Gastroesophageal sphincter (tissue), 4 donors: ENCODE measurements around the gene CDK14. TPM values are rescaled to one million over a fixed set of nuclear protein-coding genes. Genes with fewer than 3 reads are reported as not detected.

ENCODE experiments used
- ATAC-seq: fragments of 150-250 bp; one replicate; pipeline ENCODE4 v1.9.1; 2016; ENCODE audit warnings: mild to moderate bottlenecking, moderate library complexity
- H3K27ac ChIP-seq, 4 donors: fragments of 200-600 bp; sonication (generic) in 3 of 4; 1 replicate in 3 of 4; 2 replicates in 1 of 4; pipeline ENCODE4 v1.5.1; 2016 to 2019
- H3K27me3 ChIP-seq: fragments of 200-600 bp; sonication (generic); one replicate; pipeline ENCODE4 v1.5.1; 2019
- H3K36me3 ChIP-seq, 2 donors: fragments of 200-600 bp; sonication (generic); one replicate each; pipeline ENCODE4 v1.5.1; 2019; ENCODE audit warnings: control low read depth in 1 of 2
- H3K4me1 ChIP-seq, 3 donors: fragments of 200-600 bp; sonication (generic); 1 replicate in 2 of 3; 2 replicates in 1 of 3; pipeline ENCODE4 v1.5.1; 2016 to 2019; ENCODE audit warnings: control low read depth in 2 of 3
- H3K4me3 ChIP-seq, 2 donors: fragments of 200-600 bp; sonication (generic); one replicate each; pipeline ENCODE4 v1.5.1; 2019; ENCODE audit warnings: mild to moderate bottlenecking in 1 of 2, moderate library complexity in 1 of 2
- H3K9me3 ChIP-seq, 3 donors: fragments of 200-600 bp; sonication (generic); one replicate each; pipeline ENCODE4 v1.5.1; 2017 to 2019; ENCODE audit warnings: control low read depth in 2 of 3
- CTCF ChIP-seq, 4 experiments: fragments of 200-600 bp in 2 of 4; fragments of 450-650 bp in 2 of 4; sonication (generic) in 1 of 4; IDR thresholded peaks; one replicate each; pipeline ENCODE4 v1.5.1; 2017 to 2019; ENCODE audit warnings: antibody characterized with exemption in 4 of 4, mild to moderate bottlenecking in 2 of 4, moderate library complexity in 2 of 4
- EP300 ChIP-seq: sonication (generic); formaldehyde crosslinking; IDR thresholded peaks from one replicate; pipeline ENCODE4 v1.6.1; 2017; ENCODE audit warnings: antibody characterized with exemption, mild to moderate bottlenecking
- POLR2A ChIP-seq, 2 donors: fragments of 450-650 bp; IDR thresholded peaks; one replicate each; pipeline ENCODE4 v1.6.1; 2017; ENCODE audit warnings: antibody characterized with exemption in 2 of 2, mild to moderate bottlenecking in 2 of 2, moderate library complexity in 1 of 2
- POLR2AphosphoS5 ChIP-seq: sonication (generic); formaldehyde crosslinking; IDR thresholded peaks from one replicate; pipeline ENCODE4 v1.6.1; 2017; ENCODE audit warnings: antibody characterized with exemption
- WGBS, 2 donors: methylation state at CpG; one replicate each; pipeline ENCODE4 v1.1.5; 2018; ENCODE audit warnings: low coverage in 1 of 2; 5-methylcytosine and 5-hydroxymethylcytosine counted together
- total RNA-seq, 4 donors: library from RNA; depleted of rRNA; stranded (reverse); fragments of >200 nt; gene quantifications; one replicate each; pipeline ENCODE4 v1.1.0, GENCODE V29; 2016

Gene CDK14
- total RNA-seq, 4 donors from 2014 or later: 14.8 to 28.7 (median 18.4) TPM

- no peak overlapping the region for H3K4me3 ChIP-seq
- WGBS, 2 donors: 88 to 91% methylated on average over 1 to 2 of the region's 2 CpGs
- no peak overlapping the region for H3K27ac ChIP-seq
- no peaks in the 10 kb centered on the region for H3K36me3 ChIP-seq
- TF ChIP-seq CTCF (IDR thresholded peaks at IDR 0.05) (no peak), POLR2AphosphoS5 (no peak), POLR2A (IDR thresholded peaks at IDR 0.05) (no peak), EP300 (no peak)
- peaks cover 0 to 2% (median 0%) of the 10 kb centered on the region in 3 donors for H3K4me1 ChIP-seq
- H3K27me3 ChIP-seq: no peaks in the 10 kb centered on the region
- no peak for ATAC-seq
- H3K9me3 ChIP-seq: peaks cover 0 to 18% (median 0%) of the 10 kb centered on the region in 3 donors
These were observed 238.7 kb downstream of the CDK14 start for GRCh38 chr7:90834771-90835170.

DNA sequence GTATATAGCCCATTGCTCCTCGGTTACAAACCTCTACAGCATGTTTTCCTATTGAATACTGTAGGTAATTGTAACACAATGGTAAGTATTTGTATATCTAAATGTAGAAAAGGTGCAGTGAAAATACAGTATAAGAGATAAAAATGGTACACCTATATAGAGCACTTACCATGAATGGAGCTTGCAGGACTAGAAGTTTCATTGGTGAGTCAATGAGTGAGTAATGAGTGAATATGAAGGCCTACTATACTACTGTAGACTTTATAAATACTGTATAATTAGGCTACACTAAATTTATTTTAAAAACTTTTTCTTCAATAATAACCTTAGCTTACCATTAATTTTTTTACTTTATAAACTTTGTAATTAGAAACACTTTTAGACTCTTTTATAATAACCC lies 239.7 kb downstream of the CDK14 start:
- peaks cover 0 to 12% (median 0%) of the 10 kb centered on the region in 3 donors for H3K9me3 ChIP-seq
- ATAC-seq: no peak
- H3K36me3 ChIP-seq: no peaks in the 10 kb centered on the region
- H3K4me3 ChIP-seq: no peak overlapping the region
- WGBS, 2 donors: 86 to 94% methylated on average over 1 of the region's 1 CpG
- H3K4me1 ChIP-seq: peaks cover 0 to 5% (median 0%) of the 10 kb centered on the region in 3 donors
- H3K27ac ChIP-seq: no peak overlapping the region
- TF ChIP-seq POLR2A (IDR thresholded peaks at IDR 0.05): no peak
- TF ChIP-seq EP300: no peak
- TF ChIP-seq POLR2AphosphoS5: no peak
- no peak for TF ChIP-seq CTCF (IDR thresholded peaks at IDR 0.05)
- no peaks in the 10 kb centered on the region for H3K27me3 ChIP-seq

DNA sequence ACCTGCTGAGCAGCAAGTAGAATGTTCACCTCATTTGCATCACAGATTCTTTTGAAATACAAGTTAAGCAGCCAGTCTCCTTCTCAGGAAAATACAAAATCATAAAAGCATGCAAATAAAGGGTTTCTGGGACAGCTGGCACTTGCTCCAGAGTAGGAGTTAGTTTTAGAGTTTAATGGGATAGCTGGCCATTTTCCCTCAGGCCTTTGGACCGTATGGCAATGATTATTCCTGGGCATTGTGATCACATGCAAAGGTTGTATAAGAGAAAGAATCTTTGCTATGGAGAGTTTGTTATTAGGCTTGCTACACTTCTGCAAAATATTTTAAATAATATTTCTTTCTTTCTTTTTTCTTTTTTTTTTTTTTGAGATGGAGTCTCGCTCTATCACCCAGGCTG lies 240.8 kb downstream of the CDK14 start:
- WGBS, 2 donors: 30 to 92% methylated on average over 1 to 2 of the region's 2 CpGs
- no peak overlapping the region for H3K27ac ChIP-seq
- no peak overlapping the region for H3K4me3 ChIP-seq
- ATAC-seq: no peak
- TF ChIP-seq EP300: no peak
- TF ChIP-seq POLR2AphosphoS5: no peak
- TF ChIP-seq CTCF (IDR thresholded peaks at IDR 0.05): no peak
- TF ChIP-seq POLR2A (IDR thresholded peaks at IDR 0.05): no peak
- no peaks in the 10 kb centered on the region for H3K36me3 ChIP-seq
- peaks cover 0 to 12% (median 0%) of the 10 kb centered on the region in 3 donors for H3K9me3 ChIP-seq
- H3K27me3 ChIP-seq: no peaks in the 10 kb centered on the region
- H3K4me1 ChIP-seq: peaks cover 0 to 12% (median 0%) of the 10 kb centered on the region in 3 donors

GRCh38 chr7:90838799-90839198 lies 242.7 kb downstream of the CDK14 start:
- ATAC-seq: no peak
- no peak for TF ChIP-seq EP300
- TF ChIP-seq POLR2AphosphoS5: no peak
- TF ChIP-seq CTCF (IDR thresholded peaks at IDR 0.05): no peak
- TF ChIP-seq POLR2A (IDR thresholded peaks at IDR 0.05): no peak
- no peak overlapping the region for H3K4me3 ChIP-seq

DNA sequence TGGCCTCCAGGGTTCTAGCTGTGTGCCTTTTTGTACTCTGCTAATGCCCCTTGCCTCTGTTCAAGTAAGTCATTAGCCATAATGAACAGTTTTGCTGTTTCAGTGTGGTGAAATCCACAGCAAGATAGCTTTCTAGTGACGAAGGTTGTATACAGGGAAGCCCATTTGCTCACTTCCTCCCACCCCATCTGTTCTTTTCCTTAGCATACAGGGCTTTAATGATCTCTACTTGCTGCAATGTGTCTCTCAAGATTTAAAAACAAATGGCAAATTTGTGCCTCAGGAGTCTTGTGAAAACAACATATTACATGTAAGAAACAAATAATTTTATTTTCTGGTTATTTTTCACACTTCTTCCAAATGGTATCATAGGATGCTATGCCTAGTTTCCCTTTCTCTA lies 243.2 kb downstream of the CDK14 start:
- no peak overlapping the region for H3K27ac ChIP-seq
- no peaks in the 10 kb centered on the region for H3K27me3 ChIP-seq
- no peak for ATAC-seq
- H3K36me3 ChIP-seq: no peaks in the 10 kb centered on the region
- peaks cover 9 to 36% (median 14%) of the 10 kb centered on the region in 3 donors for H3K4me1 ChIP-seq
- 91% methylated on average over 1 of the region's 1 CpG; no CpG with 5 or more reads in 1 of the 2 donors for WGBS, 2 donors
- no peak for TF ChIP-seq POLR2AphosphoS5
- TF ChIP-seq CTCF (IDR thresholded peaks at IDR 0.05): no peak
- no peak for TF ChIP-seq POLR2A (IDR thresholded peaks at IDR 0.05)
- no peak for TF ChIP-seq EP300
- peaks cover 0 to 12% (median 0%) of the 10 kb centered on the region in 3 donors for H3K9me3 ChIP-seq
- H3K4me3 ChIP-seq: no peak overlapping the region

More at GRCh38 chr7:90838799-90839198, 242.7 kb downstream of the CDK14 start:
- no peaks in the 10 kb centered on the region for H3K27me3 ChIP-seq
- WGBS, 2 donors: 92 to 98% methylated on average over 5 to 8 of the region's 8 CpGs
- peaks cover 8 to 31% (median 9%) of the 10 kb centered on the region in 3 donors for H3K4me1 ChIP-seq
- no peaks in the 10 kb centered on the region for H3K36me3 ChIP-seq
- peaks cover 0 to 12% (median 0%) of the 10 kb centered on the region in 3 donors for H3K9me3 ChIP-seq
- no peak overlapping the region for H3K27ac ChIP-seq
